ENCODE data around the gene AGBL2. TPM values are rescaled to one million over a fixed set of nuclear protein-coding genes. Genes with fewer than 3 reads are reported as not detected.
"Not testable (repeated sequence)": the region's sequence is repeated elsewhere in the genome, so short reads cannot be mapped to it uniquely, and the experiment has no call there.

Gene AGBL2, protein sequence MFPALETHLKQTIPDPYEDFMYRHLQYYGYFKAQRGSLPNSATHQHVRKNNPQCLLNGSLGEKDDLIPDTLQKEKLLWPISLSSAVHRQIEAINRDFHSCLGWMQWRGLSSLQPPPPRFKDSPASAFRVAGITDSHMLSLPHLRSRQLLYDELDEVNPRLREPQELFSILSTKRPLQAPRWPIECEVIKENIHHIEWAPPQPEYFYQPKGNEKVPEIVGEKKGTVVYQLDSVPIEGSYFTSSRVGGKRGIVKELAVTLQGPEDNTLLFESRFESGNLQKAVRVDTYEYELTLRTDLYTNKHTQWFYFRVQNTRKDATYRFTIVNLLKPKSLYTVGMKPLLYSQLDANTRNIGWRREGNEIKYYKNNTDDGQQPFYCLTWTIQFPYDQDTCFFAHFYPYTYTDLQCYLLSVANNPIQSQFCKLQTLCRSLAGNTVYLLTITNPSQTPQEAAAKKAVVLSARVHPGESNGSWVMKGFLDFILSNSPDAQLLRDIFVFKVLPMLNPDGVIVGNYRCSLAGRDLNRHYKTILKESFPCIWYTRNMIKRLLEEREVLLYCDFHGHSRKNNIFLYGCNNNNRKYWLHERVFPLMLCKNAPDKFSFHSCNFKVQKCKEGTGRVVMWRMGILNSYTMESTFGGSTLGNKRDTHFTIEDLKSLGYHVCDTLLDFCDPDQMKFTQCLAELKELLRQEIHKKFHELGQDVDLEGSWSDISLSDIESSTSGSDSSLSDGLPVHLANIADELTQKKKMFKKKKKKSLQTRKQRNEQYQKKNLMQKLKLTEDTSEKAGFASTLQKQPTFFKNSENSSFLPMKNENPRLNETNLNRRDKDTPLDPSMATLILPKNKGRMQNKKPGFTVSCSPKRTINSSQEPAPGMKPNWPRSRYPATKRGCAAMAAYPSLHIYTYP
- 0.06 and 0.72 TPM in 2 replicates for total RNA-seq

DNA sequence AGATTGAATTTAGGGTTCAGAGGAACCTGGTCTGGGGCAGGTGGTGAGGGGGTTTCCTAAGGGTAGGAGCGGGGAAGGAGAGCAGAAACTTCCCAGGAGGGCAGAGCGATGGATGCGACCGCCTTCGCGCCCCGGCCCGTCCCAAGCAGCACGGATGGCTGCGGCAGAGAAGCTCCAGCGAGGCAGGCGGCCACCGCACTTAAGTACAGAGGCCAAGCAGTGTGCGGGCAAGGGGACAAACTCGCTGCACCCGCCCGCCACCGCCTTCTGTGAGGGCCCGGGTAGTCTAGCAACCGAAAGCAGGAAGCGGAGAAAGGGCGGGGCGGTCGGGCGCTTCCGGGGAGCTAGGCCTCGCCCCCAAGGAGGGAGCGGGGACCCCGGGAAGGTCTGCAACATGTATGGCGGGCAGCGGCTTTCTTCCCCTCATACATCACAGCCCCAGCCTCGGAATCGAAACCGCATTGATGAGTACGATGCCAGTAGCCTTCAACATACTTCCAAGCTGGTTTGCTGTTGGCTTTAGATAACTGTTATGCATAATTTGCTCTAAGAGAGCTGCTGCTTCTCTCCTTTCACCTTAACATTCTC is at the start of gene AGBL2:
Gene AGBL2 (minus strand): TSS at position 288 of the 588 bp plus-strand sequence. CDS start 719 bp downstream, outside the sequence.
- H3K4me3 ChIP-seq (ENCODE audit: low read depth, low read length): peak within 1 kb of the TSS; percentile 65
- DNase-seq (ENCODE audit: low read depth): no peak
- TF ChIP-seq, protein P1, sequence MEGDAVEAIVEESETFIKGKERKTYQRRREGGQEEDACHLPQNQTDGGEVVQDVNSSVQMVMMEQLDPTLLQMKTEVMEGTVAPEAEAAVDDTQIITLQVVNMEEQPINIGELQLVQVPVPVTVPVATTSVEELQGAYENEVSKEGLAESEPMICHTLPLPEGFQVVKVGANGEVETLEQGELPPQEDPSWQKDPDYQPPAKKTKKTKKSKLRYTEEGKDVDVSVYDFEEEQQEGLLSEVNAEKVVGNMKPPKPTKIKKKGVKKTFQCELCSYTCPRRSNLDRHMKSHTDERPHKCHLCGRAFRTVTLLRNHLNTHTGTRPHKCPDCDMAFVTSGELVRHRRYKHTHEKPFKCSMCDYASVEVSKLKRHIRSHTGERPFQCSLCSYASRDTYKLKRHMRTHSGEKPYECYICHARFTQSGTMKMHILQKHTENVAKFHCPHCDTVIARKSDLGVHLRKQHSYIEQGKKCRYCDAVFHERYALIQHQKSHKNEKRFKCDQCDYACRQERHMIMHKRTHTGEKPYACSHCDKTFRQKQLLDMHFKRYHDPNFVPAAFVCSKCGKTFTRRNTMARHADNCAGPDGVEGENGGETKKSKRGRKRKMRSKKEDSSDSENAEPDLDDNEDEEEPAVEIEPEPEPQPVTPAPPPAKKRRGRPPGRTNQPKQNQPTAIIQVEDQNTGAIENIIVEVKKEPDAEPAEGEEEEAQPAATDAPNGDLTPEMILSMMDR (conservative IDR thresholded peaks at IDR 0.05; ENCODE audit: low read depth, low read length): no peak

DNA sequence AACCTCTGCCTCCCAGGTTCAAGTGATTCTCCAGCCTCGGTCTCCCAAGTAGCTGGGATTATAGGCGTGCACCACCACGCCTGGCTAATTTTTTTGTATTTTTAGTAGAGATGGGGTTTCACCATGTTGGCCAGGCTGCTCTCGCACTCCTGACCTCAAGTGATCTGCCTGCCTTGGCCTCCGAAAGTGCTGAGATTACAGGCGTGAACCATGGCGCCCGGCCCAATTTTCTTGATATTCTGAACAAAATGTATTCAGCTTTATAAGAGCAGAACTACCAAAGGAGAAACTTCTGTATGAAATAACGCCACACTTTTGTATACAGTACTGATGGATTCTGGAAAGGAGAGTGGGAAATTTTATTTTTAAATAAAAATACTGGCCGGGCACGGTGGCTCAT is 44.1 kb upstream of the AGBL2 start:
- H3K4me3 ChIP-seq (ENCODE audit: low read depth, low read length); DNase-seq (ENCODE audit: low read depth): not testable (repeated sequence)

DNA sequence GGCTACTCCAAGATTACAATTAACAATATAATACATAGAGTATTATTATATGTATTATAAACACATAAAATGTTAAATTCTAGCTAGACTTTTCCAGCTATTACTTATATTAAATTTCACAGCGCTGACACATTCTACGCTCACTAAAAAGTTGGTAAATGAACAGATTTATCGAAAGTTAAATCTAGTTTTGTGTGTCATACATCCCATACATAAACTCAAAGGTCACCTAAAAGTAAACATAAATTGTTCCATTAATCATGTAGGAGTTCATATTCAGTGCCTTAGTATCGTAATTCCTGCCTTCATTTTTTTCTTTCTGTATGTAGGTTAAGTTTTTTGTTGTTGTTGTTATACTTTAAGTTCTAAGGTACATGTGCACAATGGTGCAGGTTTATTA is 41.0 kb upstream of the AGBL2 start:
- no peak overlapping the region for H3K4me3 ChIP-seq (ENCODE audit: low read depth, low read length)
- DNase-seq (ENCODE audit: low read depth): no peak
- TF ChIP-seq, protein P1 (conservative IDR thresholded peaks at IDR 0.05; ENCODE audit: low read depth, low read length): no peak

DNA sequence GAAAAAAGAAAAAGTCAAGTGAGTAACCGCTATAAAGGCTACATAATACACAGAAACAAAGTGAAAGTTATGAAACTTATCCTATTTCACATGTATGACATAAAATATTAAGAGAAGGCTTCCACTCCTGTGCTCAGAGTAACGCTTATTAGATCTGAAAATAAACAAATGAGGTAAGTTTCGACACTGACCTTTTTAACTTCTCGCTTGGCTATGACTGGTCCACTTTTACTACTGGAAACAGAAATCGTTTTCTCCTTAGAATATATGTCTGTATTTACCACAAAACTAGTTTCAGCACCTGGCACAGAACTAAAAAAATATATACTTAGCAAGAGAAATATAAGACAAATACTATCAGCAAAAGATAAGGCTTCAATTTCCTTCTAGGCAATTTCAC is 35.6 kb upstream of the AGBL2 start:
- no peak for DNase-seq (ENCODE audit: low read depth)
- H3K4me3 ChIP-seq (ENCODE audit: low read depth, low read length): no peak overlapping the region
- TF ChIP-seq, protein P1 (conservative IDR thresholded peaks at IDR 0.05; ENCODE audit: low read depth, low read length): no peak

DNA sequence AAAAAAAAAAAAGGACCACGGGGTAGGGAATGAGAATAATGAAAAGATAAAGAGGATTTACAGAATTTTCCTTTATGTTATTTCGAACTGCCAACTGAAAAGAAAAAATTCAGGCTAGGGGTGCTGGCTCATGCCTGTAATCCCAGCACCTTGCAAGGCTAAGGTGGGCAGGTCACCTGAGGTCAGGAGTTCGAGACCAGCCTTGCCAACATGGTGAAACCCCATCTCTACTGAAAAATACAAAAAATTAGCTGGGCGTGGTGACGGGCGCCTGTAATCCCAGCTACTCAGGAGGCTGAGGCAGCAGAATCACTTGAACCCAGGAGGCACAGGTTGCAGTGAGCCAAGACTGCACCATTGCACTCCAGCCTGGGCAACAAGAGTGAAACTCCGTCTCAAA is 27.3 kb upstream of the AGBL2 start:
- not testable (repeated sequence) for H3K4me3 ChIP-seq (ENCODE audit: low read depth, low read length); DNase-seq (ENCODE audit: low read depth)

DNA sequence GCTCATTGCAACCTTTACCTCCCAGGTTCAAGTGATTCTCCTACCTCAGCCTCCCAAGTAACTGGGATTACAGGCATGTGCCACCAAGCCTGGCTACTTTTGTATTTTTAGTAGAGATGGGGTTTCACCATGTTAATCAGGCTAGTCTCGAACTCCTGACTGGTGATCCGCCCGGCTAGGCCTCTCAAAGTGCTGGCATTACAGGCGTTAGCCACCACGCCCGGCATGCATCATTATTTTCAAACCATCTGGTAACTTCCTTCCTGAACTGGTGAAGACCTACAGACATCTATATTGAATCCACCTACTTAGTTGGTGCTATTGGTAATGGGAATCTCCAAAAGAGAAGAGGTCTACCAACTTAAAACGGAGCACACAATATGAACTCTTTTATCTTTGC is 22.6 kb upstream of the AGBL2 start:
- DNase-seq (ENCODE audit: low read depth): not testable (repeated sequence)

DNA sequence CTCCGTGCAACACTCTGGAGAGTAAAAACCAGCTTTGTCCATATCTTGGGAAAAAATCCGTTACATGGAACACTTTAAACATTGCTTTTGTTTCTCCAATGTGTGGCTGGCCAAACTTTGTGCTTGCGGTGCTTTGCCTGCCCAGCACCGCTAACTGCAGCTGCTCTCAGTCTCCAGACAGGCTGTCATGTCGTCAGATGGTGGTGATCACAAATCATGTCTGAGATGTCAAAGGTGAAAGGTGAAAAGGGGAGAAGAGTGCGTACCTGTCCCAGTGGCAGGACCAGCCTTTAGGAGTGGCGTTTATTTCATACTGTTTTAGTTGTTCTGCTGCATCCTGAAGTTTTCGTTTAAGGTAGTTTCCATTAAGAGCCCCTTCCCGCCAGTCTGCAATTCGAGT is 17.1 kb upstream of the AGBL2 start:
- H3K4me3 ChIP-seq (ENCODE audit: low read depth, low read length): no peak overlapping the region
- no peak for DNase-seq (ENCODE audit: low read depth)
- TF ChIP-seq, protein P1 (conservative IDR thresholded peaks at IDR 0.05; ENCODE audit: low read depth, low read length): no peak

More for the DNA sequence above, 22.6 kb upstream of the AGBL2 start:
- H3K4me3 ChIP-seq (ENCODE audit: low read depth, low read length): not testable (repeated sequence)

DNA sequence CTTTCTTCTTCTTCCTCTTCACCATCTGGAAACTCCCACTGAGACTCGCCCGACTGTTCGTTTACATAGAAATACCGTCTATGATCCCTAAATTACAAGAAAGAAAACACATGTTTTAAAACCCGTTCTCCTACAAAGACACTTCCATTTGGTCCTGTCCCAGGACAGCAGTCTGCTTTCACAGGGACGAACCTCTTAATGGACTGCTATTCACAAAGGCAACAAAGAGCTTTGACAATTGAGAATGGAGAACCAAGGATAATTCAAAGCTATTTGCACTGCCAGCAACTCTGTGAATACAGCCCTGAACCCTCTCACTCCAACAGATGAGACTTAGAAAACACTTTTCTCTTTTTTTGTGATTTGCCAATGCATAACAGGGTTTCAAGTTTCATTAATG is 16.3 kb upstream of the AGBL2 start:
- no peak overlapping the region for H3K4me3 ChIP-seq (ENCODE audit: low read depth, low read length)
- no peak for DNase-seq (ENCODE audit: low read depth)
- TF ChIP-seq, protein P1 (conservative IDR thresholded peaks at IDR 0.05; ENCODE audit: low read depth, low read length): no peak
